Sigmoid colon (tissue), 7 donors: ENCODE results near the gene CEP85L. TPM values are rescaled to one million over a fixed set of nuclear protein-coding genes. Genes with fewer than 3 reads are reported as not detected.

ENCODE experiments used
- DNase-seq: peaks from one replicate; pipeline ENCODE4 v3.0.0-alpha.2; 2019
- H3K27ac ChIP-seq, 4 donors: fragments of 200-600 bp; sonication (generic); one replicate each; pipeline ENCODE4 v1.5.1; 2016 to 2019; ENCODE audit warnings: mild to moderate bottlenecking in 1 of 4
- H3K27me3 ChIP-seq, 3 donors: fragments of 200-600 bp; sonication (generic); one replicate each; pipeline ENCODE4 v1.5.1; 2019; ENCODE audit warnings: mild to moderate bottlenecking in 1 of 3
- H3K36me3 ChIP-seq, 4 donors: fragments of 200-600 bp; sonication (generic); one replicate each; pipeline ENCODE4 v1.5.1; 2016 to 2019
- H3K4me1 ChIP-seq, 4 donors: fragments of 200-600 bp; sonication (generic); one replicate each; pipeline ENCODE4 v1.5.1; 2017 to 2019
- H3K4me3 ChIP-seq, 4 donors: fragments of 200-600 bp; sonication (generic); one replicate each; pipeline ENCODE4 v1.5.1; 2017 to 2019; ENCODE audit warnings: mild to moderate bottlenecking in 2 of 4, moderate library complexity in 1 of 4
- H3K9me3 ChIP-seq, 4 donors: fragments of 200-600 bp in 3 of 4; sonication (generic) in 3 of 4; one replicate each; pipeline versions ENCODE4 v1.5.1 to v1.6.1; 2013 to 2019
- CTCF ChIP-seq, 4 experiments: fragments of 450-650 bp in 3 of 4; fragments of 200-600 bp in 1 of 4; IDR thresholded peaks; one replicate each; pipeline ENCODE4 v1.5.1; 2016 to 2019; ENCODE audit warnings: antibody characterized with exemption in 4 of 4, mild to moderate bottlenecking in 3 of 4, moderate library complexity in 2 of 4
- EP300 ChIP-seq, 4 donors: sonication (generic); formaldehyde crosslinking; IDR thresholded peaks; one replicate each; pipeline ENCODE4 v1.6.1; 2017; ENCODE audit warnings: antibody characterized with exemption in 4 of 4
- POLR2A ChIP-seq, 2 donors: fragments of 450-650 bp; IDR thresholded peaks; one replicate each; pipeline ENCODE4 v1.6.1; 2016; ENCODE audit warnings: antibody characterized with exemption in 2 of 2, mild to moderate bottlenecking in 2 of 2, moderate library complexity in 2 of 2
- POLR2AphosphoS5 ChIP-seq, 4 donors: sonication (generic); formaldehyde crosslinking; IDR thresholded peaks; one replicate each; pipeline ENCODE4 v1.6.1; 2017; ENCODE audit warnings: antibody characterized with exemption in 4 of 4
- WGBS, 2 donors: extraction: QIAGEN DNeasy Blood & Tissue Kit; methylation state at CpG; one replicate each; pipeline ENCODE4 v1.1.7; 2013; 5-methylcytosine and 5-hydroxymethylcytosine counted together
- intact Hi-C: fragments of 100-400 bp; cut with DNase I; formaldehyde crosslinking; loops from one replicate; pipeline ENCODE4 v1.15.1; 2023
- polyA plus RNA-seq, 3 donors: library from polyadenylated mRNA; stranded (reverse); fragments of 200-250 nt; gene quantifications; one replicate each; pipeline ENCODE4 v1.2.3, GENCODE V29; 2013
- total RNA-seq, 4 donors: library from RNA; depleted of rRNA; stranded (reverse); fragments of >200 nt; gene quantifications; one replicate each; pipeline ENCODE4 v1.1.0, GENCODE V29; 2016
- donor health status: healthy with polysubstance abuse.
- donor health status: Bipolar disorder and iron deficiency.
- donor health status: healthy.

CEP85L gene
- total and polyA plus RNA-seq, 7 donors, result 0.23 to 17.4 (median 12.8) TPM

GRCh38 chr6:118546164-118546879 is 105.1 kb downstream of the CEP85L start:
- peaks cover 0 to 34% (median 20%) of the 10 kb centered on the region in 4 donors for H3K4me1 ChIP-seq
- no peaks in the 10 kb centered on the region for H3K27me3 ChIP-seq

DNA sequence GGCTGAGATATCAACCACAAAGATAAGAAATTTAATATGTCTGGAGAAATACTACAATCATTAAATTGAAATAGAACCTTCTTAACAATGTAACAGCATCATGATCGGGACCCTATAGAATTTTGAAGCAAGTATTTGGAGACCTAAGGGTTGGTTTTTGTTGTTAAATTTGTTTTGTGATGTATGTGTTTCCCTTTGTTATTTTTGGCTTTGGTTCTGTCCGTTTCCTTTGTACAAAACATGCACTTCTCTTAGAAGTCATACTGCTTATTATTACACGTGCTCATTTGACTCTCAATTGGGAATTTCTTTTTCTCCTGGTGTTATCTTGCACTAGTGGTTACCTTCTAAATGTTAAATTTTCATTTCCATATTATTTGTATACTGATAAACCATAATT is 107.3 kb downstream of the CEP85L start:
- H3K27ac ChIP-seq, result peak overlapping the region in 1 of 4 donors; percentile 84
- peaks cover 0 to 41% (median 23%) of the 10 kb centered on the region in 4 donors for H3K4me1 ChIP-seq
- intact Hi-C loops, result no loop called here
- H3K36me3 ChIP-seq, result no peaks in the 10 kb centered on the region
- 84% methylated on average over 3 of the region's 3 CpGs for WGBS, 2 donors
- H3K27me3 ChIP-seq, result no peaks in the 10 kb centered on the region
- no peak for TF ChIP-seq EP300 (IDR thresholded peaks at IDR 0.05)
- no peak for TF ChIP-seq CTCF (IDR thresholded peaks at IDR 0.05)
- TF ChIP-seq POLR2AphosphoS5 (IDR thresholded peaks at IDR 0.05), result no peak
- no peak for TF ChIP-seq POLR2A (IDR thresholded peaks at IDR 0.05)
- no peaks in the 10 kb centered on the region for H3K9me3 ChIP-seq
- no peak overlapping the region for H3K4me3 ChIP-seq
- DNase-seq, result no peak

More at GRCh38 chr6:118546164-118546879, 105.1 kb downstream of the CEP85L start:
- no peak for DNase-seq
- H3K4me3 ChIP-seq, result peak overlapping the region in 2 of 4 donors; percentile 55 to 59
- intact Hi-C loops, result no loop called here
- no peaks in the 10 kb centered on the region for H3K36me3 ChIP-seq
- no peaks in the 10 kb centered on the region for H3K9me3 ChIP-seq
- 68 to 73% methylated on average over 4 of the region's 4 CpGs for WGBS, 2 donors
- TF ChIP-seq POLR2A (IDR thresholded peaks at IDR 0.05) (no peak), CTCF (IDR thresholded peaks at IDR 0.05) (no peak), POLR2AphosphoS5 (IDR thresholded peaks at IDR 0.05) (no peak), EP300 (IDR thresholded peaks at IDR 0.05) (no peak)
- peak overlapping the region; percentile 70 to 84 (median 78) for H3K27ac ChIP-seq

- intact Hi-C loops, result no loop called here
- H3K27ac ChIP-seq, result peak overlapping the region in 1 of 4 donors; percentile 27
- H3K27me3 ChIP-seq, result no peaks in the 10 kb centered on the region
- no peak overlapping the region for H3K4me3 ChIP-seq
- no peaks in the 10 kb centered on the region for H3K36me3 ChIP-seq
- WGBS, 2 donors, result 91 to 95% methylated on average over 3 of the region's 3 CpGs
- TF ChIP-seq EP300 (IDR thresholded peaks at IDR 0.05), result no peak
- TF ChIP-seq POLR2A (IDR thresholded peaks at IDR 0.05), result no peak
- TF ChIP-seq CTCF (IDR thresholded peaks at IDR 0.05), result no peak
- TF ChIP-seq POLR2AphosphoS5 (IDR thresholded peaks at IDR 0.05), result no peak
- H3K9me3 ChIP-seq, result no peaks in the 10 kb centered on the region
- DNase-seq, result no peak
- peaks cover 0 to 59% (median 40%) of the 10 kb centered on the region in 4 donors for H3K4me1 ChIP-seq
Measured at GRCh38 chr6:118542184-118542952, 109.0 kb downstream of the CEP85L start.

GRCh38 chr6:118537574-118537973 is 113.8 kb downstream of the CEP85L start:
- Histone ChIP-seq H3K36me3 (no peaks in the 10 kb centered on the region), H3K4me3 (no peak overlapping the region), H3K27ac (peak overlapping the region; percentile 21 to 65 (median 42)), H3K9me3 (no peaks in the 10 kb centered on the region), H3K27me3 (no peaks in the 10 kb centered on the region), H3K4me1 (peaks cover 0 to 47% (median 39%) of the 10 kb centered on the region in 4 donors)
- DNase-seq, result no peak
- intact Hi-C loops, result no loop called here
- peak in 3 of 4 donors; percentile 37 to 81 (median 49) for TF ChIP-seq POLR2AphosphoS5 (IDR thresholded peaks at IDR 0.05)
- TF ChIP-seq EP300 (IDR thresholded peaks at IDR 0.05), result no peak
- 70 to 76% methylated on average over 2 of the region's 2 CpGs for WGBS, 2 donors

- Histone ChIP-seq H3K36me3 (no peaks in the 10 kb centered on the region), H3K9me3 (no peaks in the 10 kb centered on the region), H3K4me3 (no peak overlapping the region), H3K27me3 (no peaks in the 10 kb centered on the region), H3K4me1 (peaks cover 0 to 37% (median 30%) of the 10 kb centered on the region in 4 donors), H3K27ac (peak overlapping the region in 2 of 4 donors; percentile 36 to 65)
- intact Hi-C loops, result no loop called here
- 90 to 94% methylated on average over 2 of the region's 2 CpGs for WGBS, 2 donors
- TF ChIP-seq EP300 (IDR thresholded peaks at IDR 0.05) (no peak), POLR2A (IDR thresholded peaks at IDR 0.05) (no peak), CTCF (IDR thresholded peaks at IDR 0.05) (no peak), POLR2AphosphoS5 (IDR thresholded peaks at IDR 0.05) (no peak)
- DNase-seq, result no peak
Measured at GRCh38 chr6:118536478-118536877, 114.9 kb downstream of the CEP85L start.
